K562 (cell line): ENCODE measurements around the gene RNF223. TPM values are rescaled to one million over a fixed set of nuclear protein-coding genes. Genes with fewer than 3 reads are reported as not detected.

Experiments used
- C11orf30 ChIP-seq: fragments of 450-650 bp; IDR thresholded peaks from 2 replicates; pipeline ENCODE4 v1.6.1; 2016; ENCODE audit warnings: low read depth, mild to moderate bottlenecking
- CCAR2 ChIP-seq: fragments of 200-400 bp; formaldehyde crosslinking; IDR thresholded peaks from 2 replicates; pipeline ENCODE4 v1.6.1; 2017; ENCODE audit warnings: mild to moderate bottlenecking, low read depth, low read length
- CHD1 ChIP-seq: fragments of 200-600 bp; sonication (generic); IDR thresholded peaks from one replicate; pipeline ENCODE4 v1.6.1; 2012; ENCODE audit warnings: mild to moderate bottlenecking, moderate library complexity, low read length, inconsistent platforms
- CREB1 ChIP-seq, 2 experiments: sonication (generic) in 1 of 2; formaldehyde crosslinking in 1 of 2; IDR thresholded peaks; 2 replicates each; pipeline versions ENCODE4 v1.6.1 to v1.8.0; 2012 to 2022; ENCODE audit warnings: inconsistent platforms in 1 of 2, mild to moderate bottlenecking in 1 of 2, missing genetic modification reagents in 1 of 2, moderate library complexity in 1 of 2
- CTBP1 ChIP-seq: fragments of 450-650 bp; IDR thresholded peaks from 2 replicates; pipeline ENCODE4 v1.6.1; 2016; ENCODE audit warnings: borderline replicate concordance
- EGR1 ChIP-seq: fragments of 450-650 bp; conservative IDR thresholded peaks from 2 replicates; pipeline ENCODE4 v1.6.1; 2017; ENCODE audit warnings: mild to moderate bottlenecking
- GABPB1 ChIP-seq: sonication (generic); formaldehyde crosslinking; IDR thresholded peaks from 2 replicates; pipeline ENCODE4 v1.8.0; 2022; ENCODE audit warnings: mild to moderate bottlenecking, missing genetic modification reagents
- HOXB6 ChIP-seq: fragments of 250-450 bp; sonication (Bioruptor Pico); IDR thresholded peaks from 2 replicates; pipeline ENCODE4 v1.5.1; 2022; ENCODE audit warnings: mild to moderate bottlenecking, borderline replicate concordance
- KDM4B ChIP-seq, 2 experiments: fragments of 450-650 bp in 1 of 2; sonication (generic) in 1 of 2; IDR thresholded peaks; 2 replicates each; pipeline ENCODE4 v1.6.1; 2016 to 2017; ENCODE audit warnings: borderline replicate concordance in 2 of 2, antibody characterized with exemption in 1 of 2, low read depth in 1 of 2, mild to moderate bottlenecking in 1 of 2
- NFE2 ChIP-seq: IDR thresholded peaks from 2 replicates; pipeline ENCODE4 v1.6.1; 2014; ENCODE audit warnings: antibody characterized with exemption, low read depth
- NFE2L1 ChIP-seq: fragments of 450-650 bp; IDR thresholded peaks from 2 replicates; pipeline ENCODE4 v1.6.1; 2016; ENCODE audit warnings: missing genetic modification characterization, low read depth, mild to moderate bottlenecking, missing compliant biosample characterization, moderate library complexity, borderline replicate concordance
- NR2C2 ChIP-seq, 2 experiments: fragments of 200-800 bp in 1 of 2; sonication (Bioruptor generic) in 1 of 2; sonication (generic) in 1 of 2; formaldehyde crosslinking in 1 of 2; IDR thresholded peaks; 2 replicates each; pipeline versions ENCODE4 v1.6.1 to v1.8.0; 2016 to 2022; ENCODE audit warnings: mild to moderate bottlenecking in 1 of 2, missing compliant biosample characterization in 1 of 2, missing genetic modification characterization in 1 of 2, missing genetic modification reagents in 1 of 2
- POU5F1 ChIP-seq: fragments of 150-350 bp; IDR thresholded peaks from 2 replicates; pipeline ENCODE4 v1.6.1; 2014; ENCODE audit warnings: borderline replicate concordance, low read length, low read depth, mild to moderate bottlenecking; ENCODE audit not compliant: partially characterized antibody
- RAD51 ChIP-seq: fragments of 450-650 bp; IDR thresholded peaks from 2 replicates; pipeline ENCODE4 v1.7.1; 2016; ENCODE audit warnings: low read depth, mild to moderate bottlenecking, borderline replicate concordance
- SAFB ChIP-seq: fragments of 200-400 bp; formaldehyde crosslinking; IDR thresholded peaks from 2 replicates; pipeline ENCODE4 v1.6.1; 2017; ENCODE audit warnings: low read depth, low read length, borderline replicate concordance
- SMARCC2 ChIP-seq: fragments of 450-650 bp; IDR thresholded peaks from 2 replicates; pipeline ENCODE4 v1.6.1; 2017; ENCODE audit warnings: antibody characterized with exemption, moderate library complexity, mild to moderate bottlenecking, low read depth
- TBL1XR1 ChIP-seq, 2 experiments: IDR thresholded peaks; 2 replicates each; pipeline ENCODE4 v1.6.1; 2012; ENCODE audit warnings: improper control_type of control experiment in 2 of 2, low read length in 2 of 2, mild to moderate bottlenecking in 1 of 2
- ZNF175 ChIP-seq: fragments of 200-800 bp; sonication (Bioruptor generic); IDR thresholded peaks from 2 replicates; pipeline ENCODE4 v1.6.1; 2016; ENCODE audit warnings: low read depth, mild to moderate bottlenecking, missing genetic modification characterization, missing compliant biosample characterization
- ZNF3 ChIP-seq: fragments of 250-450 bp; sonication (Bioruptor Pico); IDR thresholded peaks from 2 replicates; pipeline ENCODE4 v1.5.0; 2021; ENCODE audit warnings: mild to moderate bottlenecking, moderate library complexity
- polyA plus RNA-seq, 8 experiments: library from polyadenylated mRNA; depleted of rRNA in 4 of 8; stranded (reverse) in 5 of 8; unstranded in 3 of 8; fragments of >200 nt; fragmentation: Nextera tagmentation in 2 of 8; fragmentation: Illumina TruSeq in 1 of 8; extraction: Ambion mirVana in 2 of 8; extraction: Trizol in 1 of 8; gene quantifications; 2 replicates each; pipeline versions ENCODE4 v1.2.1 to v1.2.3, GENCODE V29; 2011 to 2014; ENCODE audit warnings: inconsistent platforms in 1 of 8, missing spikeins in 1 of 8
- total RNA-seq, 7 experiments: library from RNA; depleted of rRNA in 6 of 7; stranded (reverse); fragments of >200 nt in 6 of 7; fragmentation: Illumina TruSeq in 2 of 7; extraction: Trizol in 2 of 7; gene quantifications; 2 replicates each; pipeline versions ENCODE4 v1.2.1 to v1.2.3, GENCODE V29; 2011 to 2021; ENCODE audit warnings: low replicate concordance in 1 of 7
- TF ChIP-seq, protein P1 (sequence below): fragments of 450-650 bp; IDR thresholded peaks from 2 replicates; pipeline ENCODE4 v1.6.1; 2014; ENCODE audit warnings: low read depth, mild to moderate bottlenecking, moderate library complexity, borderline replicate concordance
- TF ChIP-seq, protein P2 (sequence below): sonication (generic); formaldehyde crosslinking; IDR thresholded peaks from 2 replicates; pipeline ENCODE4 v1.8.0; 2023; ENCODE audit warnings: mild to moderate bottlenecking, missing genetic modification reagents
- TF ChIP-seq, protein P3 (sequence below): IDR thresholded peaks from 2 replicates; pipeline ENCODE4 v1.6.1; 2016; ENCODE audit warnings: missing genetic modification characterization, missing compliant biosample characterization

Gene RNF223
- total and polyA plus RNA-seq, 9 of the 15 experiments (the other 6 are each of a cell fraction or from before 2014, with no cell fraction given) = 0.04 to 0.32 TPM; not detected in 7

DNA sequence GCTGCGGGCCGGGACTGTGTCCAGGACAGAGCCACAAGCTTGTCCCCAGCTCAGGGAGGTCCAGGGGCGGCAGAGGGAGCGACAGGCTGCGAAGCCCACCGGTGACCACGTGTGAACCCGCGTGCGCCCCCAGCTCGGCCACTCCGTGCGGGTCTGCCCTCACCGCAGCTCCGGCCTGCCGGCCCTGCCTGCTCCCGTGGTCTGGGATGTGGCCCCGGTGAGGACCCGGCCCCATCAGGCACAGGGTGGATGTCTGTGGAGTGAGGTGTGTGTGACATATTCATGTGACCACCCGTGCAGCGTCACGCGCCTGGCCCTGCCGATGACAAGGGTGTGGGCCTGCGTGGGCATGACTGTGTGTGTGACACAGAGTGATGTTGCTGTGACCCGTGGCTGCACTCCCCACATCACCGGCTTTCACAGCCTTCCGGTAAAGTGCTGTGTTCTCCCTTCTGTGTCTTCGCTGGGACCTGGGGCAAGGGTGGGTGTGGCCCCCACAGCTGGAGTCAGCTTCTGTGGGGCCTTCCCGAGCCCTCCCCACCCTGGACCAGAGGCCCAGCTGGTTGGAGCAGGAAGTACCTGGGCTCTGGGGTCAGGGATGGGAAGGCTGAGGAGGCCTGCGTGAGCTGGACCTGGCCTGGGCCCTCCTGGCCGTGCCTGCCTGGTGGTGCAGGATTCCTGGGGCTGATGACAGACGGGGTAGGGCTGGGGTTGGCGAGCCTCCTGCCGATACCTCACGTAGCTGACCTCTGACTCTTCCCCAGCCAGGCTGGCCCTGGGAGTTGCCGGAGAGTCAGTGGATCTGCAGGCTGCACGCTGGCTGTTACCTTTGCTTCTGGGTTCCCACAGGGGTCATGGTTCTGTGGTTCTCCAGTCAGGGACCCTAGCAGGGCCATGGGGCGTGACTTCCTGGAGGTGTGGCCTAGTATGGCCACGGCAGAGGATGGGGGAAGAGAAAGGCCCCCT, 4.1 kb downstream of the RNF223 start (continued):
- TF ChIP-seq, protein P1, sequence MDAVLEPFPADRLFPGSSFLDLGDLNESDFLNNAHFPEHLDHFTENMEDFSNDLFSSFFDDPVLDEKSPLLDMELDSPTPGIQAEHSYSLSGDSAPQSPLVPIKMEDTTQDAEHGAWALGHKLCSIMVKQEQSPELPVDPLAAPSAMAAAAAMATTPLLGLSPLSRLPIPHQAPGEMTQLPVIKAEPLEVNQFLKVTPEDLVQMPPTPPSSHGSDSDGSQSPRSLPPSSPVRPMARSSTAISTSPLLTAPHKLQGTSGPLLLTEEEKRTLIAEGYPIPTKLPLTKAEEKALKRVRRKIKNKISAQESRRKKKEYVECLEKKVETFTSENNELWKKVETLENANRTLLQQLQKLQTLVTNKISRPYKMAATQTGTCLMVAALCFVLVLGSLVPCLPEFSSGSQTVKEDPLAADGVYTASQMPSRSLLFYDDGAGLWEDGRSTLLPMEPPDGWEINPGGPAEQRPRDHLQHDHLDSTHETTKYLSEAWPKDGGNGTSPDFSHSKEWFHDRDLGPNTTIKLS = 0 out of 2 replicates have a peak, but pooled peaks have one; percentile 45
- TF ChIP-seq RAD51 (no peak), CREB1 (IDR thresholded peaks at IDR 0.05) (no peak; the same call in 1 of the 2 replicates), CREB1 (CRISPR knock-in tag; IDR thresholded peaks at IDR 0.05) (peak; percentile 57; the same call in 1 of the 2 replicates), NFE2 (no peak), SAFB (peak; percentile 81; the same call in 1 of the 2 replicates), GABPB1 (CRISPR knock-in tag) (no peak), TBL1XR1 (IDR thresholded peaks at IDR 0.05; ENCODE audit: low read length in 2 of 2) (no peak; a peak in 1 of 4 replicates), CCAR2 (no peak), CHD1 (peak; percentile 37), HOXB6 (CRISPR knock-in tag) (no peak), CTBP1 (no peak), NR2C2 (CRISPR knock-in tag; IDR thresholded peaks at IDR 0.05) (no peak), NR2C2 (tag; IDR thresholded peaks at IDR 0.05) (no peak), SMARCC2 (no peak), ZNF175 (CRISPR knock-in tag) (no peak), KDM4B (IDR thresholded peaks at IDR 0.05; ENCODE audit: borderline replicate concordance in 2 of 2, low read depth in 1 of 2) (no peak), C11orf30 (no peak), POU5F1 (no peak), ZNF3 (CRISPR knock-in tag) (no peak), NFE2L1 (no peak), EGR1 (0 out of 2 replicates have a peak, but pooled peaks have one; percentile 31)
- TF ChIP-seq, protein P2, sequence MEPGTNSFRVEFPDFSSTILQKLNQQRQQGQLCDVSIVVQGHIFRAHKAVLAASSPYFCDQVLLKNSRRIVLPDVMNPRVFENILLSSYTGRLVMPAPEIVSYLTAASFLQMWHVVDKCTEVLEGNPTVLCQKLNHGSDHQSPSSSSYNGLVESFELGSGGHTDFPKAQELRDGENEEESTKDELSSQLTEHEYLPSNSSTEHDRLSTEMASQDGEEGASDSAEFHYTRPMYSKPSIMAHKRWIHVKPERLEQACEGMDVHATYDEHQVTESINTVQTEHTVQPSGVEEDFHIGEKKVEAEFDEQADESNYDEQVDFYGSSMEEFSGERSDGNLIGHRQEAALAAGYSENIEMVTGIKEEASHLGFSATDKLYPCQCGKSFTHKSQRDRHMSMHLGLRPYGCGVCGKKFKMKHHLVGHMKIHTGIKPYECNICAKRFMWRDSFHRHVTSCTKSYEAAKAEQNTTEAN (CRISPR knock-in tag) = no peak
- TF ChIP-seq, protein P3, sequence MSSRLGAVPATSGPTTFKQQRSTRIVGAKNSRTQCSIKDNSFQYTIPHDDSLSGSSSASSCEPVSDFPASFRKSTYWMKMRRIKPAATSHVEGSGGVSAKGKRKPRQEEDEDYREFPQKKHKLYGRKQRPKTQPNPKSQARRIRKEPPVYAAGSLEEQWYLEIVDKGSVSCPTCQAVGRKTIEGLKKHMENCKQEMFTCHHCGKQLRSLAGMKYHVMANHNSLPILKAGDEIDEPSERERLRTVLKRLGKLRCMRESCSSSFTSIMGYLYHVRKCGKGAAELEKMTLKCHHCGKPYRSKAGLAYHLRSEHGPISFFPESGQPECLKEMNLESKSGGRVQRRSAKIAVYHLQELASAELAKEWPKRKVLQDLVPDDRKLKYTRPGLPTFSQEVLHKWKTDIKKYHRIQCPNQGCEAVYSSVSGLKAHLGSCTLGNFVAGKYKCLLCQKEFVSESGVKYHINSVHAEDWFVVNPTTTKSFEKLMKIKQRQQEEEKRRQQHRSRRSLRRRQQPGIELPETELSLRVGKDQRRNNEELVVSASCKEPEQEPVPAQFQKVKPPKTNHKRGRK (tag) = no peak
